HCT116 (cell line): ENCODE data around the gene PSMA3.

Experiments used
- POLR2A ChIP-seq: IDR thresholded peaks from 2 replicates; pipeline ENCODE4 v1.7.0; 2011; ENCODE audit warnings: borderline replicate concordance; ENCODE audit not compliant: insufficient read depth, insufficient read length; ENCODE audit errors: extremely low read depth
- POLR2AphosphoS5 ChIP-seq: IDR thresholded peaks from 2 replicates; pipeline ENCODE4 v1.6.1; 2011; ENCODE audit warnings: mild to moderate bottlenecking, low read depth, low read length, moderate library complexity
- SP1 ChIP-seq: IDR thresholded peaks from 2 replicates; pipeline ENCODE4 v1.6.1; 2012; ENCODE audit warnings: low read depth
- SRF ChIP-seq: IDR thresholded peaks from 2 replicates; pipeline ENCODE4 v1.6.1; 2012; ENCODE audit warnings: low read depth

DNA sequence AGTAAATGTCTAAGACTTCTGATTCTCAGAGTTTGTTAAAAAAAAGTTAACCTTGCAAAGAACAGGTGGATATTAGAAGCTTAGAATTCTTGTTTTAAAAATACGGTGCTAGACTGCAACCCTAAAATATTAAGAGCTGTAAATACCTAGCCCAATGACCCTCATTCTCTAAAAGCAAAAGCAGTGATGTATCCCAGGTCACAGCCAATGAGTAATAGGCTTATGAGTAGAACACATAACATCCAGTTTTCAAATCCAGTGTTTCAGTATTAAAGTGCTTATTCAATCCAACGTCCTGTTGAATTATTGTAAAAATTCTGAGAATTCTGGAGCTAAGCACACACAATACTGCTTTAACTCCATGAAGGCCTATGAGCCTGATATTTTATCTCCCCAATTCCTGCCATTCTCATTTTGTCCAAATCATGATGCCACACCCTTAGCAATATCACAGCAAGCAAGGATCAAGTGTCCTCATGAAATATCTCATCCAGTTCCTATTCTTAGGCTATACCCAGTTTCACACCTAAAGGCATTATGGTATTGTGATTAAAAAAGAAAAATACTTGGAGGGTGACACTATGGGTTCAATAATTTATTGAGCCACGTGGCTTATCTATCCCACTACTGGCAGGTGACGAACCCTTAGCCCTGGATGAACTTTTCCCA, 38.4 kb downstream of the PSMA3 start:
- no peak for TF ChIP-seq SRF
- no peak for TF ChIP-seq POLR2A
- no peak for TF ChIP-seq POLR2AphosphoS5
- no peak for TF ChIP-seq SP1
